ENCODE data around the gene IKZF5. TPM values are rescaled to one million over a fixed set of nuclear protein-coding genes. Genes with fewer than 3 reads are reported as not detected.
A peak's percentile ranks its signal among the peaks of the same experiment; 100 is the strongest.

Gene IKZF5, protein sequence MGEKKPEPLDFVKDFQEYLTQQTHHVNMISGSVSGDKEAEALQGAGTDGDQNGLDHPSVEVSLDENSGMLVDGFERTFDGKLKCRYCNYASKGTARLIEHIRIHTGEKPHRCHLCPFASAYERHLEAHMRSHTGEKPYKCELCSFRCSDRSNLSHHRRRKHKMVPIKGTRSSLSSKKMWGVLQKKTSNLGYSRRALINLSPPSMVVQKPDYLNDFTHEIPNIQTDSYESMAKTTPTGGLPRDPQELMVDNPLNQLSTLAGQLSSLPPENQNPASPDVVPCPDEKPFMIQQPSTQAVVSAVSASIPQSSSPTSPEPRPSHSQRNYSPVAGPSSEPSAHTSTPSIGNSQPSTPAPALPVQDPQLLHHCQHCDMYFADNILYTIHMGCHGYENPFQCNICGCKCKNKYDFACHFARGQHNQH
- 1 to 10 TPM; 5.0 to 7.9 TPM for total RNA-seq

DNA sequence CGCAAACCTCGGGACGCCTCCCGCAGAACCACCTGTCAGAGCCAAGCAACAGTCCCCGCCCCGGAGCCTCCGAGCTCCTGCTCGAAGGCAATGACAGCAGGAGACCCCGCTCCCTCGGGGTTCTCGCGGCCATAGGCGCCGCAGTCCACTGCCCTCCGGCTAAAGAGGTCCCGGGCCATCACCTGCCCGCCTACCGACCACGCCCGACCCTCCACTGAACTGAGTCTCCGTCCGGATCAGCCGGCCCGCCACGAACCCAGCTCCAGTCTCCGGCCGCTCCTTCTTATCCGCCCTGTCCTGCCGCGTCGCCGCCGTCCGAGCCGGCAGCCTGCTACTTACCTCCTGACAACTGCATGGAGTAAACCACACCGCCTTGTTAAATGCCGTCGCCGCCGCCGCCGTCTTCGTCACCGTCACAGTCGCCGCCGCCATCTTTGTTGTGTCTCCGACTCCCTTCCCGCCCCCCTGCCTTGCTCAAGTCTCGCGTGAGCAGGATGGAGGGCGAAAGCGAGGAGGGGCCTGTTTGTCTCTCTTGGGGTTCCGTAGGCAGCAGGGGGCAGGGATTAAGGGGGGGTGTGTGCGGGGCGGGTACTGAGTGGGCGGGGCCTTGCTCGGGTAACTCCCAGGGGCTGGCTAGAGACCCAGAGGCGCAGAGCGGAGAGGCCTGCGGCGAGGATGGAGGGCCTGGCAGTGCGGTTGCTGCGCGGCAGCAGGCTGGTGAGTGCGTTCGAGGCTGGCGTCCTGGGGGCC is at the start of gene IKZF5, which contains the start of gene ACADSB:
IKZF5 (minus strand) TSS at position 441 of the 750 bp plus-strand sequence. CDS start 10,170 bp downstream, outside the sequence.
ACADSB (plus strand) TSS at position 652 of the 750 bp plus-strand sequence; CDS start at position 676, 24 bp downstream.
- peak; percentile 97 for DNase-seq (ENCODE audit: low spot score)
- TF ChIP-seq, protein P1, sequence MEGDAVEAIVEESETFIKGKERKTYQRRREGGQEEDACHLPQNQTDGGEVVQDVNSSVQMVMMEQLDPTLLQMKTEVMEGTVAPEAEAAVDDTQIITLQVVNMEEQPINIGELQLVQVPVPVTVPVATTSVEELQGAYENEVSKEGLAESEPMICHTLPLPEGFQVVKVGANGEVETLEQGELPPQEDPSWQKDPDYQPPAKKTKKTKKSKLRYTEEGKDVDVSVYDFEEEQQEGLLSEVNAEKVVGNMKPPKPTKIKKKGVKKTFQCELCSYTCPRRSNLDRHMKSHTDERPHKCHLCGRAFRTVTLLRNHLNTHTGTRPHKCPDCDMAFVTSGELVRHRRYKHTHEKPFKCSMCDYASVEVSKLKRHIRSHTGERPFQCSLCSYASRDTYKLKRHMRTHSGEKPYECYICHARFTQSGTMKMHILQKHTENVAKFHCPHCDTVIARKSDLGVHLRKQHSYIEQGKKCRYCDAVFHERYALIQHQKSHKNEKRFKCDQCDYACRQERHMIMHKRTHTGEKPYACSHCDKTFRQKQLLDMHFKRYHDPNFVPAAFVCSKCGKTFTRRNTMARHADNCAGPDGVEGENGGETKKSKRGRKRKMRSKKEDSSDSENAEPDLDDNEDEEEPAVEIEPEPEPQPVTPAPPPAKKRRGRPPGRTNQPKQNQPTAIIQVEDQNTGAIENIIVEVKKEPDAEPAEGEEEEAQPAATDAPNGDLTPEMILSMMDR (IDR thresholded peaks at IDR 0.05), result no peak
- Histone ChIP-seq H3K27me3 (no peaks in the 10 kb centered on the region), H3K27ac (peak within 1 kb of the TSS; percentile 94 to 98), H3K4me3 (peak within 1 kb of the TSS; percentile 95 to 99), H3K4me1 (peaks cover 0 to 39% of the 10 kb centered on the region in 2 donors), H3K9me3 (no peaks in the 10 kb centered on the region), H3K36me3 (no peaks in the 10 kb centered on the region)

DNA sequence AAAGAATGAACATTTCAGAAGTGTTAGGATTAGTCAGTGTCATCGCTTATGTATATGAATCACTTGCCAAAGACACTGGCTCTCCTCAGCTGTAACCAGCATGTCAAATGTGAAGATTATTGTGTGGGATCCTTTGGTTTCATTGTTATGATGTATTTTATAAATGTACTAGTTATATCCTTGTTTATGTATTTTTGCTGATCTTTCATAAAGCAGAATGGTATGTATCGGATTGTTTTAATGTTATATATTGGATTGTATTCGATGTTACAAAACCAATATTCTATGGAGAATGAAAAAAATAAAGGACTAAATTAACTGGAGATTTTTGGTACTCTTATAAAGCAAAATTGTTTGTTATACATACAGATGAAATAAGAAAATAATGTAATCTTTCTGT is 49.4 kb upstream of the IKZF5 start:
- no peaks in the 10 kb centered on the region for H3K4me1 ChIP-seq
- no peaks in the 10 kb centered on the region for H3K9me3 ChIP-seq
- no peak overlapping the region for H3K4me3 ChIP-seq
- no peak overlapping the region for H3K27ac ChIP-seq
- no peak for DNase-seq (ENCODE audit: low spot score)
- H3K36me3 ChIP-seq, result peaks cover 21% of the 10 kb centered on the region
- no peaks in the 10 kb centered on the region for H3K27me3 ChIP-seq
- TF ChIP-seq, protein P1 (IDR thresholded peaks at IDR 0.05), result no peak

DNA sequence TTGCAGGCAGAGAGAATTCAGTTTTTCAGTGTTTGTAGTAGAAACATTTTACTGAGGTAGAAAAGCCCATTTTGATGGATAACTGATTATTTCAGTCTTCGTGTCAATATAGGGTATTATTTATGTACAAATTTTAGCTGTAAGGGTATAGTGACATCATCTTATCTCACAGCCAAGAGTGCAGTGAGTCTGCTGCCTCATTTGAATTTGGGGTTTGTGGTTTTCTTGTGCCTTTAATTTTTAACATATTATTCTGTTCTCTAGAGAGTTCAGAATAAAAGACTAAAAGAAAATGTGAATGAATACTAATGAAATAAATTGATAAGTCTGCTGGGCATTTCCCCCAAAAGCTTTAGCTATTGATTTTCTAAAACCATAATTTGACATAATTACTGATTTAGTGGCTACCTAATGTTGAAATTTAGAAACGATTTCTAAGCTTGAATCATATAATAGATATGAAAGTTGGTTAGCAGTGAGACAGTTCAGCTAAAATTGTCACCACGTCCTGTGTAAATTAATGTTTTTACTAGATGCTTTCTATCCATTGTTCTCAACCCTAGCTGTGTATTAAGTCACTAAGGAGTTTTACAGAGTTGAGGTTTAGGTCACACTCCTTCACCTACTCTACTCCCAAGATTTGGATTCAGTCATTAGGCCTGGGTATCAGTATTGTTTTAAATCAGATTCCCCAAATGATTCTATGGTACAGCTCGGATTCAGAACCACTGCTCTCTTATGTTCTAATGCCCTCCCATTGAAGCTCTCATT is 37.6 kb upstream of the IKZF5 start:
- Histone ChIP-seq H3K27ac (no peak overlapping the region), H3K36me3 (peaks cover 20% of the 10 kb centered on the region)
- TF ChIP-seq, protein P1 (IDR thresholded peaks at IDR 0.05), result no peak

DNA sequence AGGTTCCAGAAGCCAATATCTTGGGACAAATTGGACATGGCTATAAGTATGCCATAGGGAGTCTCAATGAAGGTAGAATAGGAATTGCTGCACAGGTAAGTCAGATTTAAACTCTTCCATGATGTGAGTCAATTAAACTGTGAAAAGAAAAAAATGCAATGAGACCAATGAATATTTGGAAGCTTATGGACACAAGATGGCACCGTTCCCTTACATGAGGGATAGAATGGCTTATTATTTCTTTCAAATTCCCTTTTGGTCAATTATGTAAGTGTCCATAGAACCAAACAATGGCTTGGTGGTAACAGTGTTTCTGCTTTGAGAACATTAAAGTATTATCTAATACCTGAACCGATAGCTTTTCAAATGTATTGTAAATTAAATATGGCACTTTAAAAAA is 35.8 kb upstream of the IKZF5 start:
- no peaks in the 10 kb centered on the region for H3K9me3 ChIP-seq
- H3K4me1 ChIP-seq, result no peaks in the 10 kb centered on the region
- no peak overlapping the region for H3K4me3 ChIP-seq
- H3K36me3 ChIP-seq, result peaks cover 16% of the 10 kb centered on the region
- TF ChIP-seq, protein P1 (IDR thresholded peaks at IDR 0.05), result no peak
- no peaks in the 10 kb centered on the region for H3K27me3 ChIP-seq
- DNase-seq (ENCODE audit: low spot score), result no peak
- H3K27ac ChIP-seq, result no peak overlapping the region

More for the DNA sequence above, 37.6 kb upstream of the IKZF5 start:
- H3K9me3 ChIP-seq, result no peaks in the 10 kb centered on the region
- DNase-seq (ENCODE audit: low spot score), result no peak
- H3K4me3 ChIP-seq, result no peak overlapping the region
- H3K27me3 ChIP-seq, result no peaks in the 10 kb centered on the region
- H3K4me1 ChIP-seq, result no peaks in the 10 kb centered on the region

DNA sequence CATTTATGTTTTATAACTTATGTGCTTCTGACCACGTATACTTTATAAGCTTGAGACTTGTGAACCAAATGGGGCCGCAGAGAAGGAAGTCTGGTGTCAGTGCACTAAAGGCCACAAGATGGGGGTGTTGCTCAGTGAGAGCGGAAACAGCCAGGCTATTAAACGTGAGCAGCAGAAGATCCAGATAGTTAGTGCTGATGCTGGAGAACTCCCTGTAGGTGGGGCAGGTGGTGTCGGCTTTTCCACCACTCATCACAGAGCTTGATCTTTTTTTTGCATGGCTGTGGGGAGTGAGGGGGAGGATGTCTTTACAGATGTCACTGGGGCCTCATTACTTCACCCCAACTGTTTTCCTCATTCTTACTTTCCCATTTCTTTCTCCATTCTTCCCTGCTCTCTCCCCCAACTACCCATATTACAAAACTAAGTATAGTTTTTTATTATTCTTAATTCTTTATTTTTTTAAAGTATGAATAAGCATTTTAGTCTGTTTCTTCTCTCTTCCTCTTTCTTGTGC is 34.9 kb upstream of the IKZF5 start:
- Histone ChIP-seq H3K4me1 (no peaks in the 10 kb centered on the region), H3K4me3 (no peak overlapping the region), H3K36me3 (peaks cover 12% of the 10 kb centered on the region), H3K27ac (no peak overlapping the region), H3K27me3 (no peaks in the 10 kb centered on the region), H3K9me3 (no peaks in the 10 kb centered on the region)
- DNase-seq (ENCODE audit: low spot score), result no peak
- TF ChIP-seq, protein P1 (IDR thresholded peaks at IDR 0.05), result peak in 1 of 2 donors; percentile 66

Measured in right atrium auricular region (tissue), 2 donors.